B cell (primary cell): Measurements from ENCODE around the gene CTTNBP2NL. TPM values are rescaled to one million over a fixed set of nuclear protein-coding genes. Genes with fewer than 3 reads are reported as not detected.

Experiments used
- ATAC-seq: fragments of 200-7000 bp; cut with Tn5 transposase; one replicate; pipeline ENCODE4 v1.10.0; 2021; ENCODE audit warnings: low read depth, mild to moderate bottlenecking, moderate number of reproducible peaks, moderate library complexity
- CTCF ChIA-PET: fragments of 350-600 bp; sonication (Branson Sonifier 250); formaldehyde crosslinking; loops from one replicate; lab custom pipeline; 2021; ENCODE audit warnings: antibody characterized with exemption, inconsistent platforms; lab: Charles Lee
- POLR2A ChIA-PET: fragments of 350-600 bp; sonication (Branson Sonifier 250); formaldehyde crosslinking; loops from one replicate; lab custom pipeline; 2021; ENCODE audit warnings: antibody characterized with exemption; lab: Charles Lee
- DNase-seq: peaks from one replicate; pipeline ENCODE4 v3.0.0; 2013
- H2AFZ ChIP-seq: 2 replicates; pipeline ENCODE4 v1.6.1; 2012; ENCODE audit warnings: mild to moderate bottlenecking, low read depth, low read length; ENCODE audit not compliant: insufficient read depth, poor library complexity, severe bottlenecking
- H3K27ac ChIP-seq, 2 donors: 1 replicate in 1 of 2; 2 replicates in 1 of 2; pipeline ENCODE4 v1.5.1; 2012 to 2013; ENCODE audit warnings: low read length in 2 of 2, mild to moderate bottlenecking in 2 of 2, moderate library complexity in 1 of 2
- H3K27me3 ChIP-seq, 4 experiments: fragments of 200-600 bp in 1 of 4; sonication (generic) in 1 of 4; replicated peaks in 1 of 4; 1 replicate in 2 of 4; 2 replicates in 2 of 4; pipeline versions ENCODE4 v1.6.1 to v1.7.0; 2013 to 2016; ENCODE audit warnings: low read length in 3 of 4, mild to moderate bottlenecking in 2 of 4, mixed read lengths in 1 of 4, moderate library complexity in 1 of 4; ENCODE audit not compliant: insufficient read depth in 4 of 4, control insufficient read depth in 3 of 4; ENCODE audit errors: control extremely low read depth in 1 of 4
- H3K36me3 ChIP-seq, 2 experiments: replicated peaks in 1 of 2; 1 replicate in 1 of 2; 2 replicates in 1 of 2; pipeline versions ENCODE4 v1.6.1 to v1.7.1; 2013; ENCODE audit warnings: low read length in 1 of 2; ENCODE audit not compliant: insufficient read depth in 2 of 2, control insufficient read depth in 1 of 2; ENCODE audit errors: control extremely low read depth in 1 of 2, extremely low read depth in 1 of 2
- H3K4me1 ChIP-seq, 2 donors: fragments of 200-600 bp in 1 of 2; sonication (generic) in 1 of 2; 1 replicate in 1 of 2; 2 replicates in 1 of 2; pipeline versions ENCODE4 v1.5.1 to v1.6.1; 2013 to 2017; ENCODE audit warnings: low read length in 2 of 2; ENCODE audit not compliant: control insufficient read depth in 2 of 2, insufficient read depth in 2 of 2
- H3K4me2 ChIP-seq: replicated peaks from 2 replicates; pipeline ENCODE3; 2012; ENCODE audit warnings: mild to moderate bottlenecking, low read depth, low read length; ENCODE audit not compliant: poor library complexity, severe bottlenecking
- H3K4me3 ChIP-seq, 5 experiments: fragments of 200-600 bp in 1 of 5; sonication (generic) in 1 of 5; 1 replicate in 3 of 5; 2 replicates in 2 of 5; pipeline versions ENCODE4 v1.5.1 to v1.7.0; 2011 to 2016; ENCODE audit warnings: low read length in 4 of 5, mild to moderate bottlenecking in 4 of 5, low read depth in 2 of 5, control low read depth in 1 of 5, moderate library complexity in 1 of 5; ENCODE audit not compliant: insufficient read depth in 1 of 5; ENCODE audit errors: control extremely low read depth in 1 of 5, extremely low read depth in 1 of 5
- H3K79me2 ChIP-seq: fragments of 200-600 bp; sonication (generic); one replicate; pipeline ENCODE4 v1.6.0; 2016; ENCODE audit warnings: low read length; ENCODE audit not compliant: control insufficient read depth, insufficient read depth
- H3K9ac ChIP-seq: fragments of 200-600 bp; sonication (generic); 2 replicates; pipeline ENCODE4 v1.6.1; 2017; ENCODE audit warnings: mild to moderate bottlenecking, low read length, moderate library complexity
- H3K9me3 ChIP-seq, 3 donors: one replicate each; pipeline versions ENCODE4 v1.6.1 to v1.7.1; 2013; ENCODE audit warnings: low read length in 2 of 3; ENCODE audit not compliant: control insufficient read depth in 2 of 3, insufficient read depth in 1 of 3; ENCODE audit errors: control extremely low read depth in 1 of 3
- H4K20me1 ChIP-seq: 2 replicates; pipeline ENCODE4 v1.6.0; 2012; ENCODE audit warnings: mild to moderate bottlenecking, low read length; ENCODE audit not compliant: insufficient read depth, control insufficient read depth, poor library complexity, severe bottlenecking
- H3K27ac Mint-ChIP-seq: one replicate; pipeline ENCODE4 v1.8.0; 2021; ENCODE audit warnings: mixed read lengths
- H3K27me3 Mint-ChIP-seq: one replicate; pipeline ENCODE4 v1.8.0; 2021; ENCODE audit warnings: mixed read lengths
- H3K4me1 Mint-ChIP-seq: one replicate; pipeline ENCODE4 v1.8.0; 2021; ENCODE audit warnings: mixed read lengths
- H3K4me3 Mint-ChIP-seq: one replicate; pipeline ENCODE4 v1.8.0; 2021; ENCODE audit warnings: mixed read lengths
- H3K9me3 Mint-ChIP-seq: one replicate; pipeline ENCODE4 v1.8.0; 2022; ENCODE audit warnings: mixed read lengths; ENCODE audit not compliant: insufficient read depth
- EZH2 ChIP-seq: IDR thresholded peaks from 2 replicates; pipeline ENCODE4 v1.6.1; 2012; ENCODE audit warnings: borderline replicate concordance, low read depth, mild to moderate bottlenecking, moderate library complexity, low read length; ENCODE audit not compliant: insufficient read depth, poor library complexity, severe bottlenecking
- WGBS: methylation state at CpG from one replicate; pipeline ENCODE4 v1.1.5; 2013; ENCODE audit warnings: missing lambda C conversion rate; ENCODE audit not compliant: insufficient coverage; 5-methylcytosine and 5-hydroxymethylcytosine counted together
- intact Hi-C: fragments of 100-400 bp; cut with micrococcal nuclease; formaldehyde crosslinking; loops from one replicate; pipeline ENCODE4 v1.10.0; 2022
- polyA plus RNA-seq: library from polyadenylated mRNA; depleted of rRNA; stranded (reverse); fragments of >200 nt; gene quantifications from 2 replicates; pipeline ENCODE4 v1.2.3, GENCODE V29; 2012
- small RNA-seq: library from RNA; depleted of rRNA; stranded (forward); fragments of <200 nt; gene quantifications from one replicate; pipeline ENCODE3, GENCODE V24; 2012; ENCODE audit warnings: low replicate concordance, low read depth; ENCODE audit not compliant: insufficient read length
- total RNA-seq, 2 donors: library from RNA; stranded (reverse); fragments of 120-200 nt in 1 of 2; gene quantifications; 1 replicate in 1 of 2; 2 replicates in 1 of 2; pipeline versions ENCODE4 v1.2.3 to v1.2.4, GENCODE V29; 2013 to 2022
- TF ChIP-seq, protein P1 (sequence below): fragments of 200-600 bp; IDR thresholded peaks from one replicate; pipeline ENCODE4 v1.8.0; 2022; ENCODE audit warnings: antibody characterized with exemption, mild to moderate bottlenecking

The CTTNBP2NL gene
- total and polyA plus RNA-seq, 2 donors (not counting 1 experiment from before 2014, with no cell fraction given): 0.46 to 28.9 TPM

DNA sequence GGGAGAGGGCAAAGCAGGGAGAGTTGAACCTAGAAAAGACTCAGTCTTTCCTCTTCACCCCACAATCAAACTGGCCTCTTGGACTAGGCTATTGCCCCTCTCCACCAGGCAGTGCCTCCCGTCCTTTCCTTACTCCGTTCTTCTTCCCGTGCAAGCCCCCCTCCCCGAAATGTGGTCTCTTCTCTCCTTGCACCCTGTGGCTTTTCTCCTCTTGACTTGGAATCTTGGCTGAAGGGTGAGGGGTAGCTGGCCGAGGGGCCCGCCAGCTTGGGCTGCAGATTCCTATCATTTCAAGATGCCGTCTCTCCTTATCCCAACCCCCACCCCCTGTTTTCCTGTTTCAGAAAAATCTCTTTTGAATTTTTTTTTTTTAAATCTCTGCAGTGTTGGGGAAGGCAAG is 114.3 kb downstream of the CTTNBP2NL start:
- H3K9me3 ChIP-seq: peaks cover 0 to 10% (median 0%) of the 10 kb centered on the region in 3 donors
- ATAC-seq: no peak
- no peaks in the 10 kb centered on the region for H4K20me1 ChIP-seq
- H3K4me1 Mint-ChIP-seq: peaks cover 24% of the 10 kb centered on the region
- peaks cover 5% of the 10 kb centered on the region for H3K27me3 Mint-ChIP-seq
- H3K36me3 ChIP-seq: no peaks in the 10 kb centered on the region
- H2AFZ ChIP-seq: no peak overlapping the region
- WGBS: no CpG with 5 or more reads among the region's 7 CpGs
- H3K4me1 ChIP-seq: peaks cover 28 to 36% of the 10 kb centered on the region in 2 donors
- peaks cover 0 to 46% (median 12%) of the 10 kb centered on the region in 4 experiments for H3K27me3 ChIP-seq
- H3K9ac ChIP-seq: no peak overlapping the region
- intact Hi-C loops: no loop called here
- no peak overlapping the region for H3K27ac ChIP-seq
- TF ChIP-seq, protein P1, sequence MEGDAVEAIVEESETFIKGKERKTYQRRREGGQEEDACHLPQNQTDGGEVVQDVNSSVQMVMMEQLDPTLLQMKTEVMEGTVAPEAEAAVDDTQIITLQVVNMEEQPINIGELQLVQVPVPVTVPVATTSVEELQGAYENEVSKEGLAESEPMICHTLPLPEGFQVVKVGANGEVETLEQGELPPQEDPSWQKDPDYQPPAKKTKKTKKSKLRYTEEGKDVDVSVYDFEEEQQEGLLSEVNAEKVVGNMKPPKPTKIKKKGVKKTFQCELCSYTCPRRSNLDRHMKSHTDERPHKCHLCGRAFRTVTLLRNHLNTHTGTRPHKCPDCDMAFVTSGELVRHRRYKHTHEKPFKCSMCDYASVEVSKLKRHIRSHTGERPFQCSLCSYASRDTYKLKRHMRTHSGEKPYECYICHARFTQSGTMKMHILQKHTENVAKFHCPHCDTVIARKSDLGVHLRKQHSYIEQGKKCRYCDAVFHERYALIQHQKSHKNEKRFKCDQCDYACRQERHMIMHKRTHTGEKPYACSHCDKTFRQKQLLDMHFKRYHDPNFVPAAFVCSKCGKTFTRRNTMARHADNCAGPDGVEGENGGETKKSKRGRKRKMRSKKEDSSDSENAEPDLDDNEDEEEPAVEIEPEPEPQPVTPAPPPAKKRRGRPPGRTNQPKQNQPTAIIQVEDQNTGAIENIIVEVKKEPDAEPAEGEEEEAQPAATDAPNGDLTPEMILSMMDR: no peak
- TF ChIP-seq EZH2: no peak
- no peak overlapping the region for H3K27ac Mint-ChIP-seq
- H3K4me3 Mint-ChIP-seq: peak overlapping the region; percentile 38
- POLR2A ChIA-PET: no interaction called here
- no peaks in the 10 kb centered on the region for H3K79me2 ChIP-seq
- no peaks in the 10 kb centered on the region for H3K9me3 Mint-ChIP-seq
- H3K4me2 ChIP-seq: no peak overlapping the region
- no peak overlapping the region for H3K4me3 ChIP-seq
- no peak for DNase-seq
- CTCF ChIA-PET: interaction anchor here (1.2 kb wide), 1 partner anchor 119 kb away, joined by 3 read pairs; no protein-coding TSS in a partner anchor

Small RNA genes lying within 50 kb of the gene (small RNA-seq; reads per million reads assigned to genes)
- not detected for gene RF01210

Other genes with a start within 250 kb of the CTTNBP2NL start
- gene WNT2B, start 112.8 kb downstream of the CTTNBP2NL start, total RNA-seq: 5.2 and 5.9 TPM in 2 replicates
- 0.26 and 0.54 TPM in 2 replicates for gene WNT2B, start 112.8 kb downstream of the CTTNBP2NL start, polyA plus RNA-seq
- gene ST7L, start 222.9 kb downstream of the CTTNBP2NL start, total RNA-seq: 16.4 and 21.9 TPM in 2 replicates
- gene ST7L, start 222.9 kb downstream of the CTTNBP2NL start, polyA plus RNA-seq: 13.1 and 17.4 TPM in 2 replicates
- 172 and 182 TPM in 2 replicates for gene CAPZA1, start 223.6 kb downstream of the CTTNBP2NL start, total RNA-seq
- gene CAPZA1, start 223.6 kb downstream of the CTTNBP2NL start, polyA plus RNA-seq: 52.2 and 79.1 TPM in 2 replicates